Karpas-422 (cell line): ENCODE measurements around the gene FAM184B. TPM values are rescaled to one million over a fixed set of nuclear protein-coding genes. Genes with fewer than 3 reads are reported as not detected.

Source experiments
- DNase-seq: peaks from one replicate; pipeline ENCODE4 v3.0.0-alpha.2; 2015
- H2AFZ ChIP-seq: fragments of 200-600 bp; sonication (generic); 2 replicates; pipeline ENCODE4 v1.6.1; 2014; ENCODE audit warnings: antibody characterized with exemption, low read length, mixed read lengths
- H3K27ac ChIP-seq: fragments of 200-600 bp; sonication (generic); 2 replicates; pipeline ENCODE4 v1.5.1; 2014; ENCODE audit warnings: mild to moderate bottlenecking, low read length, moderate library complexity
- H3K27me3 ChIP-seq: fragments of 200-600 bp; sonication (generic); 2 replicates; pipeline ENCODE4 v1.6.1; 2014; ENCODE audit warnings: low read length, mixed read lengths
- H3K36me3 ChIP-seq: fragments of 200-600 bp; sonication (generic); 2 replicates; pipeline ENCODE4 v1.6.1; 2014; ENCODE audit warnings: low read length, mixed read lengths; ENCODE audit not compliant: insufficient read depth
- H3K4me1 ChIP-seq: fragments of 200-600 bp; sonication (generic); 2 replicates; pipeline ENCODE4 v1.6.1; 2014; ENCODE audit warnings: mild to moderate bottlenecking, low read length, mixed read lengths
- H3K4me2 ChIP-seq: fragments of 200-600 bp; sonication (generic); 2 replicates; pipeline ENCODE4 v1.6.1; 2014; ENCODE audit warnings: low read length, low read depth, mild to moderate bottlenecking; ENCODE audit not compliant: poor library complexity, severe bottlenecking
- H3K4me3 ChIP-seq: fragments of 200-600 bp; sonication (generic); 2 replicates; pipeline ENCODE4 v1.5.1; 2014; ENCODE audit warnings: mild to moderate bottlenecking, antibody characterized with exemption, low read length, mixed read lengths
- H3K79me2 ChIP-seq: fragments of 200-600 bp; sonication (generic); 2 replicates; pipeline ENCODE4 v1.6.1; 2014; ENCODE audit warnings: mild to moderate bottlenecking, low read length, mixed read lengths
- H3K9ac ChIP-seq: fragments of 200-600 bp; sonication (generic); 2 replicates; pipeline ENCODE4 v1.6.0; 2014; ENCODE audit warnings: low read length
- H3K9me2 ChIP-seq: fragments of 200-600 bp; sonication (generic), shearing (Covaris generic); replicated peaks from 2 replicates; pipeline ENCODE4 v1.6.0; 2014; ENCODE audit warnings: mild to moderate bottlenecking, low read length, moderate library complexity; ENCODE audit not compliant: insufficient read depth
- H3K9me3 ChIP-seq: fragments of 300-700, 200-600 bp; sonication (generic); 2 replicates; pipeline ENCODE4 v1.6.1; 2014; ENCODE audit warnings: low read length, mixed read lengths
- H4K20me1 ChIP-seq: fragments of 200-600 bp; sonication (generic); 2 replicates; pipeline ENCODE4 v1.6.1; 2014; ENCODE audit warnings: mild to moderate bottlenecking, antibody characterized with exemption, low read length, low read depth; ENCODE audit not compliant: insufficient read depth
- total RNA-seq: library from RNA; depleted of rRNA; stranded (reverse); fragments of >200 nt; shearing (Covaris generic); gene quantifications from 2 replicates; pipeline ENCODE4 v1.2.3, GENCODE V29; 2014; ENCODE audit warnings: low replicate concordance

Gene FAM184B
- total RNA-seq, 1 experiment from 2014 or later = not detected

DNA sequence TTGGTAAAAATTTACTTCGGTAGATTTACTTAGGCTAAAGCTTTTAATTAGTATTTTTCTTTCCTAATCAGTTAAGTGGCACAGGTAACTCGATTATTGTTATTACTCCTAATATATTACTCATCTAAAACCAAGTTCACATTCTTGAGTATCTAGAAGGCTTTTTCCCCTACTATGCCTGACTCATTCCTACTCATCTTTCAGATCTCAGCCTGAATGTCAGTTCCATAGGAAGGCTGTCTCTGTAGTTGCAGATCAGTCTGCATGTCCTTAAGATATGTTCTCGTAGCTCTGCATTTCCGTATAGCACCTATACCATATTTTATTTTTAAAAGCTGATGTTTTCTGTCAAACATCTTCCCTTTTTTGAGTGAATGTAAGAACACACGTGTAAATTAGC is 5.9 kb upstream of the FAM184B start:
- no peaks in the 10 kb centered on the region for H3K27me3 ChIP-seq
- no peak overlapping the region for H3K9ac ChIP-seq
- H3K4me3 ChIP-seq = no peak overlapping the region
- H3K4me2 ChIP-seq = no peak overlapping the region
- no peaks in the 10 kb centered on the region for H3K36me3 ChIP-seq
- no peak overlapping the region for H3K27ac ChIP-seq
- no peaks in the 10 kb centered on the region for H4K20me1 ChIP-seq
- no peak for DNase-seq
- no peak overlapping the region for H2AFZ ChIP-seq
- H3K9me3 ChIP-seq = no peaks in the 10 kb centered on the region
- no peaks in the 10 kb centered on the region for H3K9me2 ChIP-seq
- H3K4me1 ChIP-seq = no peaks in the 10 kb centered on the region
- H3K79me2 ChIP-seq = no peaks in the 10 kb centered on the region

DNA sequence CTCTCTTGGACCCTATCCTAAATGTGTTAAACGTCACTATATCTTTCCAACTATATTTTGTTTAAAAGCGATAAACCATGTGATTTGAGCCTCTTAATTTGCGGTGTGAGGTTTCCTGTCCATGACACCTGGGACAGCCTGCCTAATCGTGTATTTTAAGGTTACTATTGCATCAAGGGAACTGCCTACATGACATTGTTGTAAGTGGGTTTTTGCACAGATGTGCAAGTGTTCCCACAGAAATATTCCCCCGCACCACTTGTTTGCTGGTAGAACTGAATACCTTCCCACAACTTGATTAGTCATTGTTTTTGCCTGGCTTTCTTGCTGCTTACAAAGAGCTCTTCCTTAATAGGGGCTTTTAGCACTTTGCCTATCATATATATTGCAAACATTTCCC is 5.1 kb upstream of the FAM184B start:
- H2AFZ ChIP-seq = no peak overlapping the region
- DNase-seq = no peak
- no peaks in the 10 kb centered on the region for H3K9me2 ChIP-seq
- H3K9ac ChIP-seq = no peak overlapping the region
- H4K20me1 ChIP-seq = no peaks in the 10 kb centered on the region
- no peaks in the 10 kb centered on the region for H3K9me3 ChIP-seq
- H3K4me2 ChIP-seq = no peak overlapping the region
- H3K4me3 ChIP-seq = no peak overlapping the region
- no peaks in the 10 kb centered on the region for H3K4me1 ChIP-seq
- H3K36me3 ChIP-seq = no peaks in the 10 kb centered on the region
- H3K79me2 ChIP-seq = no peaks in the 10 kb centered on the region
- H3K27ac ChIP-seq = no peak overlapping the region
- no peaks in the 10 kb centered on the region for H3K27me3 ChIP-seq

DNA sequence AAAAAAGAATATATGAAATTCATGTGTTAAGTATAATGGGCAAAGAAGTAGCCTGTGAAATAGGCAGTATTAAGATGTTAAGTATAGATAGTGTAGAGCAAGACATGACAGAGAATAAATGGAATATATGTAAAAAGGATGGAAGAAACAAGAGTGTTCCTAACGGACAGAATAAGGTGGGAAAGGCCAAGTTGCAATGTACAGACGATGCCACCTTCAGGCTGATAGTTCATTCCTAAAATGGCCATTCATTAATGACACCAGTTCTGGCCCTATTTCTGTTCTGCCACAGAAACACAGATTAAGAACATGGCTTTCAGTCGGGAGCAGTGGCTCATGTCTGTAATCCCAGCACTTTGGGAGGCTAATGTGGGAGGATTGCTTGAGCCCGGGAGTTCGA is 4.4 kb upstream of the FAM184B start:
- no peak overlapping the region for H3K9ac ChIP-seq
- DNase-seq = no peak
- no peaks in the 10 kb centered on the region for H3K4me1 ChIP-seq
- no peak overlapping the region for H3K27ac ChIP-seq
- H3K79me2 ChIP-seq = no peaks in the 10 kb centered on the region
- H3K4me3 ChIP-seq = no peak overlapping the region
- H3K27me3 ChIP-seq = no peaks in the 10 kb centered on the region
- H2AFZ ChIP-seq = no peak overlapping the region
- no peaks in the 10 kb centered on the region for H4K20me1 ChIP-seq
- H3K9me3 ChIP-seq = no peaks in the 10 kb centered on the region
- no peaks in the 10 kb centered on the region for H3K36me3 ChIP-seq
- H3K4me2 ChIP-seq = no peak overlapping the region
- H3K9me2 ChIP-seq = no peaks in the 10 kb centered on the region

- Histone ChIP-seq H3K9me3 (no peaks in the 10 kb centered on the region), H4K20me1 (no peaks in the 10 kb centered on the region), H3K27ac (no peak overlapping the region), H3K4me3 (no peak overlapping the region), H3K4me1 (no peaks in the 10 kb centered on the region), H2AFZ (no peak overlapping the region), H3K9ac (no peak overlapping the region), H3K79me2 (no peaks in the 10 kb centered on the region), H3K4me2 (no peak overlapping the region), H3K36me3 (no peaks in the 10 kb centered on the region), H3K9me2 (no peaks in the 10 kb centered on the region), H3K27me3 (no peaks in the 10 kb centered on the region)
- DNase-seq = no peak
Measured at GRCh38 chr4:17780501-17781299, 721 bp downstream of the FAM184B start.

DNA sequence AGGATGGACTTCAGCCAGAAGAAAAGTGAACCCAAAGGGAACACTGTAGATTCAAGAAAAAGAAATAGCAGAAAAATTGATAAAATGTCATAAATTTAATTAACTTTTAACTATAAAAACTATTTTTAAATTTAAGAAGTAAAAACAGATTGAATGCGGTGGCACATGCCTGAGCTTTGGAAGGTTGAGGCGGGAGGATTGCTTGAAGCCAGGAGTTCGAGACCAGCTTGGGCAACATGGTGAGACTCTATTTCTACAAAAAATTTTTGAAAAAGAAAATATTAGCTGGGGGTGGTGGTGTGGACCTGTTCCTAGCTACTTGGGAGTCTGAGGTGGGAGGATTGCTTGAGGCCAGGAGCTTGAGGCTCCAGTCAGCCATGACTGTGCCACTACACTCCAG is 3.0 kb downstream of the FAM184B start:
- no peaks in the 10 kb centered on the region for H3K9me2 ChIP-seq
- no peaks in the 10 kb centered on the region for H3K79me2 ChIP-seq
- H3K27ac ChIP-seq = no peak overlapping the region
- no peak overlapping the region for H3K4me3 ChIP-seq
- no peak overlapping the region for H3K4me2 ChIP-seq
- no peaks in the 10 kb centered on the region for H3K4me1 ChIP-seq
- DNase-seq = no peak
- no peak overlapping the region for H3K9ac ChIP-seq
- no peaks in the 10 kb centered on the region for H3K27me3 ChIP-seq
- H4K20me1 ChIP-seq = no peaks in the 10 kb centered on the region
- H3K9me3 ChIP-seq = no peaks in the 10 kb centered on the region
- H2AFZ ChIP-seq = no peak overlapping the region
- H3K36me3 ChIP-seq = no peaks in the 10 kb centered on the region

- Histone ChIP-seq H3K4me3 (no peak overlapping the region), H2AFZ (no peak overlapping the region), H3K27me3 (no peaks in the 10 kb centered on the region), H3K4me2 (no peak overlapping the region), H3K27ac (no peak overlapping the region), H3K9me2 (no peaks in the 10 kb centered on the region), H3K4me1 (peaks cover 9% of the 10 kb centered on the region), H4K20me1 (no peaks in the 10 kb centered on the region), H3K79me2 (no peaks in the 10 kb centered on the region), H3K9ac (no peak overlapping the region), H3K36me3 (no peaks in the 10 kb centered on the region), H3K9me3 (no peaks in the 10 kb centered on the region)
- peak; percentile 48 for DNase-seq
Measured at GRCh38 chr4:17773135-17773698, 8.2 kb downstream of the FAM184B start.

DNA sequence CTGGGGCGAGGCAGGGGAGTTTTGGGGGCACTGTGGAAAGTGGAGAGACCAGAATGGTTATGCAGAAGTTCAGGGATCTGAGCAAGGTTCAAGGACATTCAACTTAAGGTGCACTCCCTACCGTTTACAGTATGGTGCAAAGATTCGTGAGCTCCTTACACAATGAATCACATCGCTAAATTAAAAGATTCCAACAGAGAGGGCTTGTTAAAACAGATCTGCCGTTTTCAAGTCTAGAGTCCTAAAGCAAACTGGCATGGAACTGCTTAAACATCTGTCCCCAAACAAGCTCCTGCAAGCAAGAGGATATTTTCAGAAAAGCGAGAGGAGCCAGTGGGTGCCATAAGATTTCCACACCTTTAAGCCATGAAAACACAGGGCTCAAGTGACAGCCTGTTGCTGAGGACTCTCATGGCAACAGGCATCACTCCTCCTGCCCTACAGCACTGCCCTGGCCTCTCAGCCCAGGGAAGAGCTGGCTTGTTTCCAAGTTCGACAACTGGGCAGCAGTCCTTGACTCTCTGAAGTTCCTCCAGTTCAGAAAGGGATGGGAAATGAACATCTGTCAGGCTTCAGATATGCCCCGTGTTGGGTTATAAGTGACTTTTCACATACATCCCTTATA is 10.0 kb downstream of the FAM184B start:
- no peak for DNase-seq
- no peak overlapping the region for H3K4me2 ChIP-seq
- no peaks in the 10 kb centered on the region for H3K79me2 ChIP-seq
- H3K27me3 ChIP-seq = no peaks in the 10 kb centered on the region
- no peaks in the 10 kb centered on the region for H3K9me2 ChIP-seq
- peaks cover 9% of the 10 kb centered on the region for H3K4me1 ChIP-seq
- H3K4me3 ChIP-seq = no peak overlapping the region
- no peaks in the 10 kb centered on the region for H3K36me3 ChIP-seq
- no peak overlapping the region for H2AFZ ChIP-seq
- H3K27ac ChIP-seq = no peak overlapping the region
- H3K9me3 ChIP-seq = no peaks in the 10 kb centered on the region
- H4K20me1 ChIP-seq = no peaks in the 10 kb centered on the region
- no peak overlapping the region for H3K9ac ChIP-seq

DNA sequence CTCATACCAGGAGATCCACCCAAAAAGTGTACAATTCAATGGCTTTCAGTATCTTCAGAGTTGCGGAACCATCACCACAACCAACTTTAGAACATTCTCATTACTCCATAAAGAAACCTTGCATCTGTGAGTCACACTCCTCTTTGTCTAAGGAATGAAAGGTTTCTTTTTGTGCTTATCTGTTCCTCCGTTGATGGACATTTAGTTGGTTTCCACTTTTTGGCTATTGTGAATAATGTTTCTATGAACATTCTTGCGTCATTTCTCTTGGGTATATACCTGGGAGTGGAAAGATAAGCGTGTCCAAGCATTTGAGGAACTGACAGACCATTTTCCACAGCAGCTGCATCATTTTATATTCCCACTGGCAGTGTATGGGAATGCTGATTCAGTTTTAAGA is 10.6 kb downstream of the FAM184B start:
- Histone ChIP-seq H4K20me1 (no peaks in the 10 kb centered on the region), H3K9ac (no peak overlapping the region), H3K4me1 (peaks cover 9% of the 10 kb centered on the region), H3K4me3 (no peak overlapping the region), H3K36me3 (no peaks in the 10 kb centered on the region), H3K9me2 (no peaks in the 10 kb centered on the region), H3K27ac (no peak overlapping the region), H3K9me3 (no peaks in the 10 kb centered on the region), H3K4me2 (no peak overlapping the region), H3K79me2 (no peaks in the 10 kb centered on the region), H3K27me3 (no peaks in the 10 kb centered on the region), H2AFZ (no peak overlapping the region)
- DNase-seq = no peak
